T-cell (primary cell): ENCODE measurements around the gene RALB. TPM values are rescaled to one million over a fixed set of nuclear protein-coding genes. Genes with fewer than 3 reads are reported as not detected.

ENCODE experiments used
- ATAC-seq, 4 experiments: fragments of 200-7000 bp in 3 of 4; fragments of 150-1000 bp in 1 of 4; cut with Tn5 transposase; replicated peaks in 1 of 4; 1 replicate in 3 of 4; 2 replicates in 1 of 4; pipeline ENCODE4 v1.10.0; 2021; ENCODE audit warnings: moderate library complexity in 3 of 4, mild to moderate bottlenecking in 2 of 4, moderate number of reproducible peaks in 1 of 4
- CTCF ChIA-PET, 2 donors: fragments of 300-600 bp; sonication (Branson Sonifier 250); formaldehyde crosslinking; loops; one replicate each; lab custom pipeline; 2022; ENCODE audit warnings: antibody characterized with exemption in 2 of 2; lab: Charles Lee
- POLR2A ChIA-PET, 2 donors: fragments of 300-600 bp; sonication (Branson Sonifier 250); formaldehyde crosslinking; loops; one replicate each; lab custom pipeline; 2022; ENCODE audit warnings: antibody characterized with exemption in 2 of 2; lab: Charles Lee
- DNase-seq, 35 experiments: peaks; one replicate each; pipeline versions ENCODE4 v3.0.0 to v3.0.0-alpha.2; 2013 to 2023
- H3K27ac ChIP-seq: one replicate; pipeline ENCODE4 v1.5.1; 2013; ENCODE audit warnings: low read length
- H3K27me3 ChIP-seq, 2 experiments: replicated peaks in 1 of 2; 1 replicate in 1 of 2; 2 replicates in 1 of 2; pipeline versions ENCODE4 v1.6.1 to v1.7.0; 2013; ENCODE audit warnings: low read length in 1 of 2, mixed read lengths in 1 of 2; ENCODE audit not compliant: control insufficient read depth in 2 of 2, insufficient read depth in 2 of 2; ENCODE audit errors: extremely low read depth in 1 of 2
- H3K36me3 ChIP-seq, 2 donors: 1 replicate in 1 of 2; 2 replicates in 1 of 2; pipeline versions ENCODE4 v1.6.1 to v1.7.0; 2013; ENCODE audit warnings: low read length in 1 of 2; ENCODE audit not compliant: control insufficient read depth in 2 of 2, insufficient read depth in 1 of 2; ENCODE audit errors: extremely low read depth in 1 of 2
- H3K4me1 ChIP-seq, 2 experiments: 1 replicate in 1 of 2; 2 replicates in 1 of 2; pipeline versions ENCODE4 v1.6.1 to v1.7.0; 2013; ENCODE audit warnings: low read length in 2 of 2, mixed read lengths in 1 of 2; ENCODE audit not compliant: insufficient read depth in 2 of 2, control insufficient read depth in 1 of 2; ENCODE audit errors: extremely low read depth in 1 of 2
- H3K4me3 ChIP-seq, 2 donors: 1 replicate in 1 of 2; 2 replicates in 1 of 2; pipeline versions ENCODE4 v1.5.1 to v1.7.0; 2013; ENCODE audit warnings: mild to moderate bottlenecking in 2 of 2, low read length in 1 of 2, moderate library complexity in 1 of 2; ENCODE audit not compliant: control insufficient read depth in 1 of 2; ENCODE audit errors: extremely low read depth in 1 of 2
- H3K9me3 ChIP-seq: 2 replicates; pipeline ENCODE4 v1.7.0; 2013
- H3K27ac Mint-ChIP-seq, 2 donors: one replicate each; pipeline ENCODE4 v1.8.0; 2020 to 2021; ENCODE audit warnings: mild to moderate bottlenecking in 2 of 2, mixed read lengths in 2 of 2
- H3K27me3 Mint-ChIP-seq, 2 donors: one replicate each; pipeline ENCODE4 v1.8.0; 2021 to 2022; ENCODE audit warnings: mixed read lengths in 2 of 2
- H3K36me3 Mint-ChIP-seq: one replicate; pipeline ENCODE4 v1.8.0; 2021; ENCODE audit warnings: mixed read lengths
- H3K4me1 Mint-ChIP-seq, 3 donors: one replicate each; pipeline ENCODE4 v1.8.0; 2020 to 2022; ENCODE audit warnings: mixed read lengths in 3 of 3, mild to moderate bottlenecking in 1 of 3
- H3K4me3 Mint-ChIP-seq, 3 donors: one replicate each; pipeline ENCODE4 v1.8.0; 2020 to 2022; ENCODE audit warnings: mild to moderate bottlenecking in 3 of 3, mixed read lengths in 3 of 3, moderate library complexity in 3 of 3
- H3K9me3 Mint-ChIP-seq, 3 donors: one replicate each; pipeline ENCODE4 v1.8.0; 2020 to 2022; ENCODE audit warnings: mixed read lengths in 3 of 3
- WGBS: methylation state at CpG from one replicate; pipeline ENCODE4 v1.1.5; 2013; ENCODE audit warnings: missing lambda C conversion rate; ENCODE audit not compliant: insufficient coverage; 5-methylcytosine and 5-hydroxymethylcytosine counted together
- total RNA-seq, 35 experiments: library from RNA in 6 of 35; stranded (reverse) in 6 of 35; fragments of 120-200 nt in 1 of 35; gene quantifications; one replicate each; pipeline versions ENCODE4 v1.2.1 to v1.2.4 and lab custom pipeline; 2013 to 2026

Gene RALB
- total RNA-seq, 5 donors from 2014 or later (not counting 1 experiment from before 2014, with no cell fraction given), result 10.3 to 20.1 (median 12.9) TPM

DNA sequence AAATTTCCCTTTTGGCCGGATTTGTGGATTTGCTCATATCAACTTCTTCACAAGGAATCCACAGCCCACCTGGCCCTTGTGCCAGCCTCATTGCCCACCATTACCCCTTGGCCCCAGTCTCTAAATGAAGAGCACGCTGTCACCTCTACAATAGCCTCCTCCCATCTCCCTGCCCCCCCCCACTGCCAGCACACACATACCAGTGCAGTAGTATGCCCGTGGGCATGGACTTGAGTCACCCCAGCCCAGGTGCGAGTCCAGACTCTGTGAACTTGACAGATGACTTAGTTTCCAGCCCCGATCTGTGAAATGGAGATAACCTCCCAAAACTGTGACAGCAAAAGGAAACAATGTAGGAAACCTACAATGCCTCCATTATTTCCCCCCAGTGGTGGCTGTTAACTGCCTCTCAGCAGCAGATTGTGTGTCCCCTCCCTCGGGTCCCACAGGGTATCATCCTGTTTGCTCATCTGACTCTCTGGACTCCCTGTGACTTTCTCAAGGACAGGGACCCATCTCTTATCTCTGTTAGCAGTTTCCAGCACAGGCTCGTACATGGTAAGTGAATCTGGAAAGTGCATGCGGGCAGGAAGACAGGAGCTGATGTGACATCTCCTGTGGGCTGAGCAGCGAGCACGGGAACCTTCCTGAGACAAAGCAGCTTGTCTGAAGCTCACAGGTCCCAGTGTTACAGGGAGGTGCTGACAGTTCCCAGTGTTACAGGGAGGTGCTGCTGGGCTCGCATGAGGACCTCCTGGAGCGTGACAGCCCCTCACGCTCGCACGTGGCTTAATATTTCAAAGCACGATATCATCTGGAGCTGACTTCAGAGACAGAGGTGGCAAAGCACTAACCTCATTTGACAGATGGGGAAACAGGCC, 25.3 kb upstream of the RALB start:
- Histone ChIP-seq H3K36me3 (no peaks in the 10 kb centered on the region), H3K4me1 (peaks cover 16 to 43% of the 10 kb centered on the region in 2 experiments), H3K9me3 (no peaks in the 10 kb centered on the region), H3K4me3 (no peak overlapping the region), H3K27ac (no peak overlapping the region), H3K27me3 (no peaks in the 10 kb centered on the region)
- Mint-ChIP-seq H3K4me1 (peaks cover 73 to 76% (median 76%) of the 10 kb centered on the region in 3 donors), H3K4me3 (no peak overlapping the region), H3K27ac (peak overlapping the region; percentile 71 to 75), H3K27me3 (no peaks in the 10 kb centered on the region), H3K36me3 (no peaks in the 10 kb centered on the region), H3K9me3 (no peaks in the 10 kb centered on the region)
- ATAC-seq, result no peak
- ChIA-PET CTCF (interaction anchor here in 1 of 2 donors (0.5 to 0.7 kb wide), 2 partner anchors 29 to 86 kb away, joined by 3 to 5 read pairs; no protein-coding TSS in a partner anchor), POLR2A (no interaction called here)
- no peak for DNase-seq
- 88% methylated on average over 15 of the region's 16 CpGs for WGBS

DNA sequence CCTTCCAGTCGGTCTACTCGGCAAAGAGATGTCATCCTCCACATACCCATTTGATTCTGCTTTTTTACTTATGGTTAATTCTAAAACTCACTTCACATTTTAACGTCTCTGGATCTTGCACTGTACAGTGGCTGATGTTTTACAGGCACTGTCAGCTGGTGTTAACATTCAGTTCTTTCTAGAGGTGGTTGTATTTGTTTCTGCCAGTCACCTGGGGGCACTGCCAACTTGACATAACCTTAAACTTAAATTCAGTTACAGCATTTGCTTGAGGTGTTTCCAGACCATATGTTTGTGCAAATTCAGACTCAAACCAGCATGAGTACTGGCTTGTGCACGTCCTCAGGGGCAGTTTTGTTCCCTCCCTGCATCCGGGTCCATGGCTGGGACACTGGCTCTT, 24.1 kb upstream of the RALB start:
- Mint-ChIP-seq H3K4me1 (peaks cover 81 to 86% (median 84%) of the 10 kb centered on the region in 3 donors), H3K27ac (peak overlapping the region; percentile 74 to 90), H3K4me3 (no peak overlapping the region), H3K36me3 (no peaks in the 10 kb centered on the region), H3K9me3 (no peaks in the 10 kb centered on the region), H3K27me3 (no peaks in the 10 kb centered on the region)
- WGBS, result 95% methylated on average over 2 of the region's 5 CpGs
- no peak overlapping the region for H3K27ac ChIP-seq
- DNase-seq (no peak), ATAC-seq (no peak)
- H3K36me3 ChIP-seq, result no peaks in the 10 kb centered on the region
- H3K4me1 ChIP-seq, result peaks cover 27 to 47% of the 10 kb centered on the region in 2 experiments
- H3K27me3 ChIP-seq, result no peaks in the 10 kb centered on the region
- CTCF ChIA-PET, result no interaction called here
- H3K9me3 ChIP-seq, result no peaks in the 10 kb centered on the region
- POLR2A ChIA-PET, result no interaction called here
- no peak overlapping the region for H3K4me3 ChIP-seq

DNA sequence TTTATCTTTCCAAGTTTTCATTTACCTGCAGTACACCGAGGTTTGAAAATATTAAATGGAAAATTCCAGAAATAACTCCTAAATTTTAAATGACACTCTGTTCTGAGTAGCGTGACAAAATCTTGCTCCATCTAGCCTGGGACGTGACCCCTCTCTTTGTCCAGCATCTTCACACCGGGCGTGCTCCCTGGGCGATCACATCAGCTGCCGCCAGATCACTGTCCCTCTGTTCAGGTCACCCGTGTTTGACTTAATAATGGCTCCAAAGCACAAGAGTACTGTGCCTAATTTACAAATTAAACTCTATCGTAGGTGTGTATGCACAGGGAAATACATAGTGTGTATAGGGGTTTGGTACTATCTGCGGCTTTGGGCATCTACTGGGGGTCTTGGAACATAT, 23.3 kb upstream of the RALB start:
- Mint-ChIP-seq H3K4me1 (peaks cover 75 to 78% (median 77%) of the 10 kb centered on the region in 3 donors), H3K27ac (peak overlapping the region; percentile 31 to 90), H3K27me3 (no peaks in the 10 kb centered on the region), H3K36me3 (no peaks in the 10 kb centered on the region), H3K9me3 (no peaks in the 10 kb centered on the region), H3K4me3 (peak overlapping the region in 1 of 3 donors; percentile 13)
- WGBS, result 100% methylated on average over 5 of the region's 10 CpGs
- peaks cover 29 to 39% of the 10 kb centered on the region in 2 experiments for H3K4me1 ChIP-seq
- CTCF ChIA-PET, result interaction anchor here (0.6 to 0.9 kb wide), 4 partner anchors 53 to 1690 kb away, joined by 3 to 5 read pairs (median 4); no protein-coding TSS in a partner anchor
- POLR2A ChIA-PET, result no interaction called here
- H3K36me3 ChIP-seq, result no peaks in the 10 kb centered on the region
- H3K27me3 ChIP-seq, result no peaks in the 10 kb centered on the region
- no peaks in the 10 kb centered on the region for H3K9me3 ChIP-seq
- no peak overlapping the region for H3K27ac ChIP-seq
- ATAC-seq (no peak), DNase-seq (no peak)
- H3K4me3 ChIP-seq, result no peak overlapping the region

DNA sequence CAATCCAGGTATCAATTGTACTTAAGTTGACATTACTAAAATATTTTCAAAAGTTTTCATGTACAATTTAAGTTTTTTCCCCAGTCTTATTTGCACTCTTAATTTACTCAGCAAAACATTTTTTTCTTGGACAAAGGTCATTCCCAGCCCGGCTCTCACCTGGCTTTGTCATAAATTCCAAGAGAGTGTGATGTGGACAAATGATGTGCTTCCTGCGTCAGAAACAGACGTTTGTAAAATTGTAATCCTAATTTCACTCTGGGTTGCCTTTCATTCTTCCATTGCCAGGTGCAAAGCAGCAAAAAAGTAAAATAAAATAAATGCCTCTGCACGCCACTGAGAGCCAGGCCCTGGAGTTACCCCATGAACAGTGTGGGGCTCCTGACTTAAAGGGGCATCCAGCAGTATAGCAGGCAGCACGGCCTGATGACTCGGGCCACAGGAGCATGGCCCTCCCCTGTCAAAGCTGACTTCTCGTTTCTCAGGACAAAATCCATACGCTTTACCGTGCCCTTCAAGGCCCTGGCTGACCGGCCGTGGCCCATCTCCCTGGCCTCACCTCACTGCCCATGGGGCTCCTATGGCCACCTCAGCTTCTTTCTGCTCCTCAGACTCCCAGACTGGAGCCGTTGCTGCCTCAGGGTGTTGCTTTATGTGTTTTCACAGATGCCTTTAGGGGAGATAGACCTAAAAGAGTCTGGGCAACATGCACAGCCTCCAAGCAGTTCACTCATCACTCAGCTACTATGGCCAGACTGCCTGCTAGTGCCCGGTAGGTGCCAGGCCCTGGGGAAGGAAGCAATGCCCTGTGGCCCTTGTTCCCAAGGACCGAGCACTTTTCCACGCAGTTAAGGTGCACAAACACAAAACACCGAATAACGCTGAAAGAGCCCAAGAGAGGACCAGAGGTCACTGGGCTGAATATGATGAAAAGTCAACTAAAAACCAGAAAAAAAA, 21.9 kb upstream of the RALB start:
- no peak for ATAC-seq
- Mint-ChIP-seq H3K4me3 (peak overlapping the region; percentile 93 to 96 (median 93)), H3K27me3 (no peaks in the 10 kb centered on the region), H3K4me1 (peaks cover 71 to 74% (median 73%) of the 10 kb centered on the region in 3 donors), H3K36me3 (no peaks in the 10 kb centered on the region), H3K9me3 (no peaks in the 10 kb centered on the region), H3K27ac (peak overlapping the region; percentile 95 to 97)
- no peak for DNase-seq
- Histone ChIP-seq H3K4me3 (peak overlapping the region in 1 of 2 donors; percentile 68), H3K4me1 (peaks cover 29 to 37% of the 10 kb centered on the region in 2 experiments), H3K27me3 (no peaks in the 10 kb centered on the region), H3K36me3 (no peaks in the 10 kb centered on the region), H3K9me3 (no peaks in the 10 kb centered on the region), H3K27ac (peak overlapping the region; percentile 95)
- ChIA-PET CTCF (interaction anchor here (0.5 to 2.0 kb wide), 9 partner anchors 8 to 441 kb away, joined by 3 to 14 read pairs (median 4); partner anchors contain the start of genes RALB (in 1 of the 2) and TMEM185B (in 1 of the 2)), POLR2A (interaction anchor here (0.6 to 1.6 kb wide), 5 partner anchors 8 to 54 kb away, joined by 3 to 8 read pairs (median 4); partner anchors contain the start of genes RALB (in 1 of the 2) and TMEM185B (in 1 of the 2))
- 85% methylated on average over 8 of the region's 17 CpGs for WGBS

DNA sequence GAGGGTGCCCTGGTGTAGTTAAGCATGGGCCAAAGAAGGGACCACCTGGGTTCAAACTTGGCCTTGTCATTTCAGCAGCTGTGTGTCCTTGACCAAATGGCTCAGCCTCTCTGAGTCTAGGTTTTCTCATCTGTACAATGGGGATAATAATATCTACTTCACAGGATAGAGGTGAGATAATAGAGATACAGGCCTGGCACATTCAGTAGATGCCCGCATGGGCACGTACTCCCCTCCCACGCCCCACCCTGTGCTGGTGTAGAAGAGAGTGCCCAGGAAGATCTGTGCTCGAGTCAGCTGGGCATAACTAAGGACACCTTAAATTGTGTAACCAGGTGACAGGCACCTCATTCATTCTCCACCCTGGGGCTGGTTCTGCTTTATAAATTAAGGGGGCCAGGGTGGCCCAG, 21.1 kb upstream of the RALB start:
- POLR2A ChIA-PET, result interaction anchor here (0.6 to 1.6 kb wide), 7 partner anchors 8 to 912 kb away, joined by 3 to 10 read pairs (median 4); partner anchors contain the start of genes TMEM185B (in 2 of the 2) and RALB (in 1 of the 2)
- H3K27me3 Mint-ChIP-seq, result no peaks in the 10 kb centered on the region
- no CpG with 5 or more reads among the region's 4 CpGs for WGBS

More for the DNA sequence above, 21.1 kb upstream of the RALB start:
- DNase-seq (peak in 1 of 35 experiments; percentile 15), ATAC-seq (peak; percentile 24 to 33 (median 26))
- no peaks in the 10 kb centered on the region for H3K36me3 Mint-ChIP-seq
- H3K9me3 Mint-ChIP-seq, result no peaks in the 10 kb centered on the region
- Histone ChIP-seq H3K36me3 (no peaks in the 10 kb centered on the region), H3K27ac (peak overlapping the region; percentile 95), H3K9me3 (no peaks in the 10 kb centered on the region), H3K27me3 (no peaks in the 10 kb centered on the region), H3K4me1 (peaks cover 29 to 37% of the 10 kb centered on the region in 2 experiments), H3K4me3 (peak overlapping the region; percentile 68 to 76)
- H3K4me1 Mint-ChIP-seq, result peaks cover 64 to 67% (median 66%) of the 10 kb centered on the region in 3 donors
- CTCF ChIA-PET, result interaction anchor here (0.6 to 2.1 kb wide), 6 partner anchors 8 to 334 kb away, joined by 3 to 14 read pairs (median 8); partner anchors contain the start of genes RALB (in 1 of the 2) and TMEM185B (in 1 of the 2)
- H3K27ac Mint-ChIP-seq, result peak overlapping the region; percentile 95 to 97
- peak overlapping the region; percentile 93 to 96 (median 93) for H3K4me3 Mint-ChIP-seq
